ENCODE results near the gene KIAA0232.
"Not testable (repeated sequence)": the region's sequence is repeated elsewhere in the genome, so short reads cannot be mapped to it uniquely, and the experiment has no call there.

Gene KIAA0232

GRCh38 chr4:6803246-6803645 is 20.7 kb downstream of the KIAA0232 start:
- in situ Hi-C loops (cut with MboI; ENCODE audit: low sequenced_read_pairs) = no loop called here

- in situ Hi-C loops (cut with MboI; ENCODE audit: low sequenced_read_pairs) = no loop called here
These were observed 21.7 kb downstream of the KIAA0232 start for GRCh38 chr4:6804082-6804752.

- in situ Hi-C loops (cut with MboI; ENCODE audit: low sequenced_read_pairs) = no loop called here
These were observed 24.5 kb downstream of the KIAA0232 start for GRCh38 chr4:6806924-6807626.

- in situ Hi-C loops (cut with MboI; ENCODE audit: low sequenced_read_pairs) = no loop called here
These were observed 25.7 kb downstream of the KIAA0232 start for GRCh38 chr4:6808259-6808658.

- in situ Hi-C loops (cut with MboI; ENCODE audit: low sequenced_read_pairs) = no loop called here
These were observed 28.6 kb downstream of the KIAA0232 start for GRCh38 chr4:6811165-6811564.

- in situ Hi-C loops (cut with MboI; ENCODE audit: low sequenced_read_pairs) = no loop called here
These were observed 30.2 kb downstream of the KIAA0232 start for GRCh38 chr4:6812766-6813165.

GRCh38 chr4:6813725-6814124 is 31.2 kb downstream of the KIAA0232 start:
- in situ Hi-C loops (cut with MboI; ENCODE audit: low sequenced_read_pairs) = no loop called here

- in situ Hi-C loops (cut with MboI; ENCODE audit: low sequenced_read_pairs) = no loop called here
These were observed 32.7 kb downstream of the KIAA0232 start for GRCh38 chr4:6815029-6815836.

GRCh38 chr4:6819295-6819694 is 36.8 kb downstream of the KIAA0232 start:
- in situ Hi-C loops (cut with MboI; ENCODE audit: low sequenced_read_pairs) = no loop called here

GRCh38 chr4:6820695-6821094 is 38.2 kb downstream of the KIAA0232 start:
- in situ Hi-C loops (cut with MboI; ENCODE audit: low sequenced_read_pairs) = no loop called here

- in situ Hi-C loops (cut with MboI; ENCODE audit: low sequenced_read_pairs) = no loop called here
These were observed 41.5 kb downstream of the KIAA0232 start for GRCh38 chr4:6824071-6824470.

- in situ Hi-C loops (cut with MboI; ENCODE audit: low sequenced_read_pairs) = no loop called here
These were observed 42.4 kb downstream of the KIAA0232 start for GRCh38 chr4:6824772-6825402.

- in situ Hi-C loops (cut with MboI; ENCODE audit: low sequenced_read_pairs) = no loop called here
These were observed 42.9 kb downstream of the KIAA0232 start for GRCh38 chr4:6825403-6825802.

- in situ Hi-C loops (cut with MboI; ENCODE audit: low sequenced_read_pairs) = no loop called here
These were observed 44.4 kb downstream of the KIAA0232 start for GRCh38 chr4:6826781-6827508.

GRCh38 chr4:6829086-6829485 is 46.6 kb downstream of the KIAA0232 start:
- in situ Hi-C loops (cut with MboI; ENCODE audit: low sequenced_read_pairs) = no loop called here

GRCh38 chr4:6834867-6835266 is 52.3 kb downstream of the KIAA0232 start:
- in situ Hi-C loops (cut with MboI; ENCODE audit: low sequenced_read_pairs) = no loop called here

GRCh38 chr4:6835616-6836015 is 53.1 kb downstream of the KIAA0232 start:
- in situ Hi-C loops (cut with MboI; ENCODE audit: low sequenced_read_pairs) = not testable (repeated sequence)

- in situ Hi-C loops (cut with MboI; ENCODE audit: low sequenced_read_pairs) = not testable (repeated sequence)
These were observed 54.6 kb downstream of the KIAA0232 start for GRCh38 chr4:6837106-6837505.

- in situ Hi-C loops (cut with MboI; ENCODE audit: low sequenced_read_pairs) = no loop called here
These were observed 57.1 kb downstream of the KIAA0232 start for GRCh38 chr4:6839579-6839978.
